ENCODE measurements around the gene XYLT2.
A peak's percentile ranks its signal among the peaks of the same experiment; 100 is the strongest.

The XYLT2 gene

DNA sequence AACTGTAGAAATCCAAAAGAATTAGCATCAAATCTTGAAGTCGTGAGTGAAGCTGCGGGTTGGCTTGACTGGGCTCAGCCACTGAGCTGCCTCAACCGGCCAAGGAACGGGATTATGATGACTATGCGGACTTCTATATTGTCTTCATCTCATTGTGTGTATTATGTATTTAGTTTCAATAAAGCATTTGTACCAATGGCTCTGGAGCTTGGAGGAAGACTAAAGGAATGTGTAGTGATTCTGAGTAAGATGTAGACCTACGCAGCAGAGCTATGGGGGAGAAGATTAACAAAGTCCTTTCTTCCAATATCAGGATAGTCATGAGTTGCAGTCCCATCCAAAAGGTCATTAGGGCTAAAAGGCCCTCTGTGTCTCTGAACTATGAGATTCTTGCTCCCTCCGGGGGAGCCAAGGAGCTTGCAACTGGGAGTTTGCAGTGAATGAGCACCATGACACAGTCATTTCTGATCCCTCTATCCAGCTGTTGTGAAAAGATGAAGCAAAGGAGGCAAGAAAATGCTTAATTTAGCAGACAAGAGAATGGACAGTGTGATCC lies 35.4 kb downstream of the XYLT2 start:
- TF ChIP-seq POU2F2 (IDR thresholded peaks at IDR 0.05; ENCODE audit: low read depth, low read length) (no peak), PAX5 (IDR thresholded peaks at IDR 0.05; ENCODE audit: insufficient read depth, low read length, severe bottlenecking) (no peak), POLR2A (IDR thresholded peaks at IDR 0.05; ENCODE audit: low read depth, low read length) (no peak), POLR2AphosphoS5 (IDR thresholded peaks at IDR 0.05; ENCODE audit: low read depth, low read length) (no peak), SPI1 (IDR thresholded peaks at IDR 0.05; ENCODE audit: low read depth, low read length) (no peak), TAF1 (IDR thresholded peaks at IDR 0.05; ENCODE audit: low read depth, low read length) (no peak)
- no peak for FAIRE-seq
- no peak for DNase-seq (ENCODE audit: insufficient read length, low spot score)

DNA sequence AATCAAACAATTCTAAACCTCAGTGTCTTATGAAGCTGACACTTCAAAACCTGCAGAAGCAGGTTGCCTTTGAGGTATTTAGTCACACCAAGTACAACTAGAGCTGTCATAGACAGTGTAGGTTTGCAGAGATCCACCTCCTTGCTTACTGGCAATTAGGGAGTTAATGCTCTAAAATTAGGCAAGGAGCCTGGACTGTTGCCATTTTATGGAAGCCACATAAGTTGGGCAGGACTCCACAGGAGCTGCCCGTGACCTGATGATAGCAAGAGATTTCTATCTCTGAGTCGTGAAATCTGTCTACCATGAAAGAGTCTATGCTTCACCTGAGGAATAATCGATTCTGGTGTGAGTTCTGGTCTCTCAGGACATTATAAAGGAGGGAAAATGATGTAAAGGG lies 36.0 kb downstream of the XYLT2 start:
- TF ChIP-seq SPI1 (IDR thresholded peaks at IDR 0.05; ENCODE audit: low read depth, low read length): no peak
- no peak for TF ChIP-seq POLR2A (IDR thresholded peaks at IDR 0.05; ENCODE audit: low read depth, low read length)
- no peak for TF ChIP-seq POU2F2 (IDR thresholded peaks at IDR 0.05; ENCODE audit: low read depth, low read length)
- FAIRE-seq (no peak), DNase-seq (ENCODE audit: insufficient read length, low spot score) (no peak)

DNA sequence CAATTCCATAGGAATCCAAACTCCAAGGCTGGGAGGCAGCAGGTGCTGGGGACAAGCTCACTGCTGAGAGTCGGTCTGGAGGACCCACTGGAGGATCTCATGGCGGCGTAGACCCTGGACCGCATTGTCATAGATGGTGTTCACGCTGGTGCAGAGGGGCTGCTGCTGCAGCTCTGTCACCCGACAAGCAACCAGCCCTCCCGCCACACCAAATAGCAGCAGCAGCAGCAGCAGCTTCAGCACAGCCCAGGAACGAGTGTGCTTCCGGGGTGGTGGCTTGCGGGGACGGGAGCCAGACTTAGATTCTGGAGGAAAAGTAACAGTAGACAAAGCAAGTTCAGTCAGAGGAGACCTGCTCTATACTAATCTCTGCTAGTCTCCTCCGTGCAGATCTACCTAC lies 37.0 kb downstream of the XYLT2 start:
- TF ChIP-seq POLR2A (IDR thresholded peaks at IDR 0.05; ENCODE audit: low read depth, low read length): no peak
- no peak for TF ChIP-seq POU2F2 (IDR thresholded peaks at IDR 0.05; ENCODE audit: low read depth, low read length)
- TF ChIP-seq SPI1 (IDR thresholded peaks at IDR 0.05; ENCODE audit: low read depth, low read length): no peak
- TF ChIP-seq PAX5 (IDR thresholded peaks at IDR 0.05; ENCODE audit: insufficient read depth, low read length, severe bottlenecking): no peak
- TF ChIP-seq POLR2AphosphoS5 (IDR thresholded peaks at IDR 0.05; ENCODE audit: low read depth, low read length): no peak
- no peak for TF ChIP-seq TAF1 (IDR thresholded peaks at IDR 0.05; ENCODE audit: low read depth, low read length)
- no peak for DNase-seq (ENCODE audit: insufficient read length, low spot score)
- no peak for FAIRE-seq

DNA sequence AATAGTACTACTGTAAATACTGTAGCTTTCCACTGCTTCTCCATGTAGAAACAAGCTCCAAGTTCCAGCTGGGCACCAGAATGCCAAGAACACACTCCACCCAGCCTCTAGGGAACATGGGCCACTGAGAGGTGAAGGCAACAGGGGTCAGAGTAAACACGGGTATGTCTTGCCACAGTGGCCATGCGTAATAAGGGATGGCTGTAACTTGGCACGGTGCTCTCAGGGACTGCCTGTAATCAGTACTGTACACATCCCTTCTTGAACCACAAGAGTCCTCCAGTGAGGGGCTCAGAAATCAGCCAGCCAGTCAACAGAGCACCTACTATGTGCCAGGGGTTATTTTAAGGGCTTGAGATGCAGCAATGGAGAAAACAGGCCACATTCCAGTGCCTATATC lies 40.6 kb downstream of the XYLT2 start:
- FAIRE-seq: no peak
- TF ChIP-seq POLR2A (IDR thresholded peaks at IDR 0.05; ENCODE audit: low read depth, low read length) (no peak), POU2F2 (IDR thresholded peaks at IDR 0.05; ENCODE audit: low read depth, low read length) (no peak), POLR2AphosphoS5 (IDR thresholded peaks at IDR 0.05; ENCODE audit: low read depth, low read length) (no peak)
- no peak for DNase-seq (ENCODE audit: insufficient read length, low spot score)

DNA sequence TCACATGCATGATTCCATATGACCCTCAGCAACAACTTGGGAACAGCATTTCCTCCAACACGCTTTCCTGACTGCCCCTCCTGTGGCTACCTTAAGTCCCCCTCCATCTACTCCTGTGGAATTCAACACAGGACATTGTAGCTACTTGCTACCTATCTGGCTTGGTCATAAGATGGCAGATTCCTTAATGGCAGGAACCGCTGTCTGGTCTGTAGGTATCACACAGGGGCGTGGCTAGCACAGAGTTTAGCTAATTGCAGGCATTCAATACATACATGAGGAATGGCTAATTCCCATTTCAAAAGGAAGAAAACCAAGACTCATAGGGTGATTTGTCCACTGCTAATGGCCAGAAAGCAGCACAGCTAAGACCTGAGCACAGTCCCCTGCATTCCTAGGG lies 42.8 kb downstream of the XYLT2 start:
- FAIRE-seq: no peak
- DNase-seq (ENCODE audit: insufficient read length, low spot score): no peak
- TF ChIP-seq POLR2AphosphoS5 (IDR thresholded peaks at IDR 0.05; ENCODE audit: low read depth, low read length) (peak; percentile 39), POU2F2 (IDR thresholded peaks at IDR 0.05; ENCODE audit: low read depth, low read length) (no peak)

DNA sequence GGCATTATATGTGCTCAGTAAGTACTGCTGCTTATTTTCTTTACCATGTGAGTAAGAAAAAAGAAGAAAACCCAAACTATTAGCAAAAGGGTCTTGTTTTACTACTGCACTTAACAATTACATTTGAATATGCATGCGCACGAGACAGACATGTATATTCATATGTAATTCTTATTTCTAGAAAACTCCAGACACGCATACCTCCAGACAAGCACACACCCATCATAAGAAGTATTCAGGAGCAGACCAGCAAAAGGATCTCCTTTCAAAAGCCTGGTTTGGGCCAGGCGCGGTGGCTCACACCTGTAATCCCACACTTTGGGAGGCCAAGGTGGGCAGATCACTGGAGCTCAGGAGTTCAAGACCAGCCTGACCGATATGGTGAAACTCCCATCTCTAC lies 43.6 kb downstream of the XYLT2 start:
- DNase-seq (ENCODE audit: insufficient read length, low spot score) (no peak), FAIRE-seq (no peak)
- no peak for TF ChIP-seq PAX5 (IDR thresholded peaks at IDR 0.05; ENCODE audit: insufficient read depth, low read length, severe bottlenecking)

DNA sequence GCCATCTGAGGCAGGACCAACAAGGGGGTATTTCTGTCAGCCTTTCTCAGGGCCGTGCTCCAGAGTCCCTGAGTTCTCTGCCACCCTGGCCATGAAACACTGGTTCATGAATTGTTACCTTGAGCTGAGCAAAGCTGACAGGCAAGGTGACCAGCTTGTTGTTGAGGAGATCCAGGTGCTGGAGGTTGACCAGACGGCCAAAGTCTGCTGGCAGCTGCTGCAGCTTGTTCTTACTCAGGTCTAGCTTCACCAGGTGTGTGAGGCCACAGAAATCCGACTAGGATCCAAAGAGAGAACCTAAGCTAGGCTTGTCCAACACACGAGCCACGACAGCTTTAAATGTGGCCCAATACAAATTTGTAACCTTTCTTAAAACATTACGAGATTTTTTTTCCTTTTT lies 46.7 kb downstream of the XYLT2 start:
- TF ChIP-seq TAF1 (IDR thresholded peaks at IDR 0.05; ENCODE audit: low read depth, low read length) (no peak), POLR2A (IDR thresholded peaks at IDR 0.05; ENCODE audit: low read depth, low read length) (no peak), POLR2AphosphoS5 (IDR thresholded peaks at IDR 0.05; ENCODE audit: low read depth, low read length) (no peak), PAX5 (IDR thresholded peaks at IDR 0.05; ENCODE audit: insufficient read depth, low read length, severe bottlenecking) (no peak), SPI1 (IDR thresholded peaks at IDR 0.05; ENCODE audit: low read depth, low read length) (no peak), POU2F2 (IDR thresholded peaks at IDR 0.05; ENCODE audit: low read depth, low read length) (no peak)
- DNase-seq (ENCODE audit: insufficient read length, low spot score): no peak
- no peak for FAIRE-seq

DNA sequence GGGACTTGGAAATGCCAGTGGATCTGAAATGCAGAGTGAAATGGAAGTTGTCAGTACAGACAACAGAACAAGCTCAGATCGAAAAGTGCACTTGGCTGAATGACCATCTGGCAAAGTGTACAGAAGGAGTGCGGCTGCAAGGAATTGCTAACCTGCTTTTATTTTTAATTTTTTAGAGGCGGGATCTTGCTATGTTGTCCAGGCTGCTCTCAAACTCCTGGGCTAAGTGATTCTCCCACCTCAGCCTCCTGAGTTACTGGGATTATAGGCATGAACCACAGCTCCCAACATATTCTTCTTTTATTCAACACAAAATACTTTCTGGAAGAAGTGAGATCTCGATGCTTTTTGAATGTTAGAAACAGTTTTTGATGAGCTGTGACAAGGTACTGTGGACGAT lies 47.8 kb downstream of the XYLT2 start:
- TF ChIP-seq POU2F2 (IDR thresholded peaks at IDR 0.05; ENCODE audit: low read depth, low read length): no peak
- no peak for TF ChIP-seq POLR2AphosphoS5 (IDR thresholded peaks at IDR 0.05; ENCODE audit: low read depth, low read length)
- TF ChIP-seq TAF1 (IDR thresholded peaks at IDR 0.05; ENCODE audit: low read depth, low read length): no peak
- TF ChIP-seq SPI1 (IDR thresholded peaks at IDR 0.05; ENCODE audit: low read depth, low read length): no peak
- no peak for TF ChIP-seq PAX5 (IDR thresholded peaks at IDR 0.05; ENCODE audit: insufficient read depth, low read length, severe bottlenecking)
- TF ChIP-seq POLR2A (IDR thresholded peaks at IDR 0.05; ENCODE audit: low read depth, low read length): no peak
- no peak for FAIRE-seq
- DNase-seq (ENCODE audit: insufficient read length, low spot score): no peak

DNA sequence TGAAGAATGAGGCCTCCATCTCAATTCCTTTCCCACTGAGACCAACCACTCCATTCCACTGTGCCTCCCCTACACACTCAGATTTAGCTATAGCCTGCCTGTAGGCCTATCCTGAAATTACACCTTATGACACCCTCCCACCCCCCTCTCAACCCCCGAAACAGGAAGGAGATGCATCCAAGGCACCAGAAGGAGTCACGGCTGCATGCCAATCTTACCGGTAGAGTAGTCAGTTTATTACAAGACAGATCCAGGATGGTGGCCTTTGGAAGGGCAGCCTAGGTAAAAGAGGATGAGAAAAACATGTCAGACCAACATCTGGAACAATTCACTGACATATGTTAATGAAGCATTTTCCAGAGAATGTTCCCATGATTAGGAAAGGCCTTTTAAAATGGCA lies 48.8 kb downstream of the XYLT2 start:
- TF ChIP-seq TAF1 (IDR thresholded peaks at IDR 0.05; ENCODE audit: low read depth, low read length) (no peak), POLR2AphosphoS5 (IDR thresholded peaks at IDR 0.05; ENCODE audit: low read depth, low read length) (no peak), SPI1 (IDR thresholded peaks at IDR 0.05; ENCODE audit: low read depth, low read length) (no peak), POLR2A (IDR thresholded peaks at IDR 0.05; ENCODE audit: low read depth, low read length) (no peak), PAX5 (IDR thresholded peaks at IDR 0.05; ENCODE audit: insufficient read depth, low read length, severe bottlenecking) (no peak), POU2F2 (IDR thresholded peaks at IDR 0.05; ENCODE audit: low read depth, low read length) (no peak)
- FAIRE-seq (no peak), DNase-seq (ENCODE audit: insufficient read length, low spot score) (no peak)

DNA sequence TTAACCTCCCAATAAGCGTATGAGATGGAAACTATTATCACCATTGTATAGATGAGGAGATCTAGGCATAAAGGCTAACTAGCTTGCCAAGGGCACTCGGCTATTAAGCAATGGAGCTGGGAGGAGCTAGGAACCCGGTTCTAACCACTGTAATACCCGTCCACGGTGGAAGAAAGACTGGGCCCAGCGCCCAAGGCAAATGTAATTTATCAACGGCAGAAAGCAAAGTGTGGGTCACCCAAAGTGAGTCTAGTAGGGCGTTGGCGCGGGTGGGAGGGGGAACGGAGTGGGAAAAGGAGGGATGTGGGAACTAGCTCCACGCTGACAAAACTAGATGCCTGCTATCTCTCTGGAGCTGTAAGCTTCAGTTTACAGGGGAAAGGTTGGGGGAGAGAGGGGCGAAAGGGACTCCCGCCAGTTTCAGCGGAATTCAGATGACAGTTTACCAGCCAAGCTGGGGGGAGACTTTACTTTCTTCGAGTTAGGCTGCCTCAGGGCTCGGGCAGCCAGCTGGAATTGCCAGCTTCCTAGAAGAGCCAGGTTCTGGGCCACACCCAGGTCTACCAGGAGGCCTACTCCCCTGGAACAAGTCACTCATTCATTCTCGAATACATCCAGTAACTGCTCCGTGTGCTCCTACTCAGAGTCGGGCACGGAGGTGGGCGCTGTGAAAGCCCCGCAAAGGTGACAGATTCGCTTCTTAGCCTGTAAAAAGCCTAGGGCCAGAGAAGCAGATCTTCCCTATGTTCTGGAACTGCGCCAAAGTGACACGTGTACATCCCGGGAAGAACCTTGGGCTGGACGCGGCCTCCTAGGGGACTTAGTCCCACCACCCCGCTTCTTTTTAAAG lies 50.6 kb downstream of the XYLT2 start:
- DNase-seq (ENCODE audit: insufficient read length, low spot score) (no peak), FAIRE-seq (no peak)
- TF ChIP-seq POLR2AphosphoS5 (IDR thresholded peaks at IDR 0.05; ENCODE audit: low read depth, low read length) (no peak), SPI1 (IDR thresholded peaks at IDR 0.05; ENCODE audit: low read depth, low read length) (no peak), POLR2A (IDR thresholded peaks at IDR 0.05; ENCODE audit: low read depth, low read length) (no peak), PAX5 (IDR thresholded peaks at IDR 0.05; ENCODE audit: insufficient read depth, low read length, severe bottlenecking) (no peak), TAF1 (IDR thresholded peaks at IDR 0.05; ENCODE audit: low read depth, low read length) (no peak), POU2F2 (IDR thresholded peaks at IDR 0.05; ENCODE audit: low read depth, low read length) (no peak)

Data from GM12891 (cell line).